ENCODE measurements around the gene GYS1.

DNA sequence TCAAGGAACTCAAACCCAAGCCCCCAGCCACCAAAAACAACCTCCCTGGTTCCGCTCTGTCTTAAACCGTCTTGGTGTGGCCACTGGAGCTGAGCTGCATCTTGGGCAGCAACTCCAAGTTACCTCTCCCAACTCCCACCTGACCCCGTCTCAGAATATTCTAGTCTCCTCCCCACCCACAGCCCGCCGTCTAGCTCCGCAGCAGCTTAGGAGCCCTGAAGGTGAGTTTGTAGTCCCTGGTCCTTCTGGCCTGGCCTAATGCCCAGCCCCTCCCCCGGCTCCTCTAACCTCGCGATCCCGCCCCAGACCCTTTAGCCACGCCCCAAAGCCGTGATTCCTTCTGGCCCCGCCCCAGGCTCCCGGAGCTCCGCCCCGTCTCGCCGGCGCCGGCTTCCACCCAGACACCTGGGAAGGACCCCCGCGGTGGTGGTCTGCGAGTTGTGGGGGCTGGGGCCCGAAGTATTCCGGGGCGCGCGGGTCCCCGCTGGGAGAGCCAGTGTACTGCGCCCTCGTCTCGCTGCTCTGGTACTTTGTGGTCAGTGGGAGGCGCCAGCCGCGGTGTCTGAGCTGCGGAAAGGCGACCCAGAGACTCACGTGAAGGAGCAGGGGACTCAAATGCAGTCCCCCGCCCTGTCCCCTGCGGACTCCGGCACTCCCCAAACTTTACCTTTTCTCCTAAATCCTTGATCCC is 26.3 kb upstream of the GYS1 start:
- TF ChIP-seq ZNF555 (tag by site-specific recombination; conservative IDR thresholded peaks at IDR 0.05) (no peak), SETDB1 (IDR thresholded peaks at IDR 0.05; ENCODE audit: insufficient read length, low read length) (no peak)
- TF ChIP-seq, protein P1, sequence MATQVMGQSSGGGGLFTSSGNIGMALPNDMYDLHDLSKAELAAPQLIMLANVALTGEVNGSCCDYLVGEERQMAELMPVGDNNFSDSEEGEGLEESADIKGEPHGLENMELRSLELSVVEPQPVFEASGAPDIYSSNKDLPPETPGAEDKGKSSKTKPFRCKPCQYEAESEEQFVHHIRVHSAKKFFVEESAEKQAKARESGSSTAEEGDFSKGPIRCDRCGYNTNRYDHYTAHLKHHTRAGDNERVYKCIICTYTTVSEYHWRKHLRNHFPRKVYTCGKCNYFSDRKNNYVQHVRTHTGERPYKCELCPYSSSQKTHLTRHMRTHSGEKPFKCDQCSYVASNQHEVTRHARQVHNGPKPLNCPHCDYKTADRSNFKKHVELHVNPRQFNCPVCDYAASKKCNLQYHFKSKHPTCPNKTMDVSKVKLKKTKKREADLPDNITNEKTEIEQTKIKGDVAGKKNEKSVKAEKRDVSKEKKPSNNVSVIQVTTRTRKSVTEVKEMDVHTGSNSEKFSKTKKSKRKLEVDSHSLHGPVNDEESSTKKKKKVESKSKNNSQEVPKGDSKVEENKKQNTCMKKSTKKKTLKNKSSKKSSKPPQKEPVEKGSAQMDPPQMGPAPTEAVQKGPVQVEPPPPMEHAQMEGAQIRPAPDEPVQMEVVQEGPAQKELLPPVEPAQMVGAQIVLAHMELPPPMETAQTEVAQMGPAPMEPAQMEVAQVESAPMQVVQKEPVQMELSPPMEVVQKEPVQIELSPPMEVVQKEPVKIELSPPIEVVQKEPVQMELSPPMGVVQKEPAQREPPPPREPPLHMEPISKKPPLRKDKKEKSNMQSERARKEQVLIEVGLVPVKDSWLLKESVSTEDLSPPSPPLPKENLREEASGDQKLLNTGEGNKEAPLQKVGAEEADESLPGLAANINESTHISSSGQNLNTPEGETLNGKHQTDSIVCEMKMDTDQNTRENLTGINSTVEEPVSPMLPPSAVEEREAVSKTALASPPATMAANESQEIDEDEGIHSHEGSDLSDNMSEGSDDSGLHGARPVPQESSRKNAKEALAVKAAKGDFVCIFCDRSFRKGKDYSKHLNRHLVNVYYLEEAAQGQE (tag by site-specific recombination; IDR thresholded peaks at IDR 0.05): no peak
- TF ChIP-seq, protein P2, sequence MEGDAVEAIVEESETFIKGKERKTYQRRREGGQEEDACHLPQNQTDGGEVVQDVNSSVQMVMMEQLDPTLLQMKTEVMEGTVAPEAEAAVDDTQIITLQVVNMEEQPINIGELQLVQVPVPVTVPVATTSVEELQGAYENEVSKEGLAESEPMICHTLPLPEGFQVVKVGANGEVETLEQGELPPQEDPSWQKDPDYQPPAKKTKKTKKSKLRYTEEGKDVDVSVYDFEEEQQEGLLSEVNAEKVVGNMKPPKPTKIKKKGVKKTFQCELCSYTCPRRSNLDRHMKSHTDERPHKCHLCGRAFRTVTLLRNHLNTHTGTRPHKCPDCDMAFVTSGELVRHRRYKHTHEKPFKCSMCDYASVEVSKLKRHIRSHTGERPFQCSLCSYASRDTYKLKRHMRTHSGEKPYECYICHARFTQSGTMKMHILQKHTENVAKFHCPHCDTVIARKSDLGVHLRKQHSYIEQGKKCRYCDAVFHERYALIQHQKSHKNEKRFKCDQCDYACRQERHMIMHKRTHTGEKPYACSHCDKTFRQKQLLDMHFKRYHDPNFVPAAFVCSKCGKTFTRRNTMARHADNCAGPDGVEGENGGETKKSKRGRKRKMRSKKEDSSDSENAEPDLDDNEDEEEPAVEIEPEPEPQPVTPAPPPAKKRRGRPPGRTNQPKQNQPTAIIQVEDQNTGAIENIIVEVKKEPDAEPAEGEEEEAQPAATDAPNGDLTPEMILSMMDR (tag by site-specific recombination; IDR thresholded peaks at IDR 0.05): peak; percentile 33; the same call in 1 of the 2 replicates
- TF ChIP-seq, protein P3, sequence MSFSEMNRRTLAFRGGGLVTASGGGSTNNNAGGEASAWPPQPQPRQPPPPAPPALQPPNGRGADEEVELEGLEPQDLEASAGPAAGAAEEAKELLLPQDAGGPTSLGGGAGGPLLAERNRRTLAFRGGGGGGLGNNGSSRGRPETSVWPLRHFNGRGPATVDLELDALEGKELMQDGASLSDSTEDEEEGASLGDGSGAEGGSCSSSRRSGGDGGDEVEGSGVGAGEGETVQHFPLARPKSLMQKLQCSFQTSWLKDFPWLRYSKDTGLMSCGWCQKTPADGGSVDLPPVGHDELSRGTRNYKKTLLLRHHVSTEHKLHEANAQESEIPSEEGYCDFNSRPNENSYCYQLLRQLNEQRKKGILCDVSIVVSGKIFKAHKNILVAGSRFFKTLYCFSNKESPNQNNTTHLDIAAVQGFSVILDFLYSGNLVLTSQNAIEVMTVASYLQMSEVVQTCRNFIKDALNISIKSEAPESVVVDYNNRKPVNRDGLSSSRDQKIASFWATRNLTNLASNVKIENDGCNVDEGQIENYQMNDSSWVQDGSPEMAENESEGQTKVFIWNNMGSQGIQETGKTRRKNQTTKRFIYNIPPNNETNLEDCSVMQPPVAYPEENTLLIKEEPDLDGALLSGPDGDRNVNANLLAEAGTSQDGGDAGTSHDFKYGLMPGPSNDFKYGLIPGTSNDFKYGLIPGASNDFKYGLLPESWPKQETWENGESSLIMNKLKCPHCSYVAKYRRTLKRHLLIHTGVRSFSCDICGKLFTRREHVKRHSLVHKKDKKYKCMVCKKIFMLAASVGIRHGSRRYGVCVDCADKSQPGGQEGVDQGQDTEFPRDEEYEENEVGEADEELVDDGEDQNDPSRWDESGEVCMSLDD (tag by site-specific recombination; IDR thresholded peaks at IDR 0.05): no peak

Data from HEK293 (cell line).